ENCODE measurements around the gene RNASEH1.

RNASEH1 gene

GRCh38 chr2:3529316-3530025 is 28.7 kb downstream of the RNASEH1 start:
- H3K4me1 ChIP-seq (ENCODE audit: control insufficient read depth, insufficient read depth, low read length, poor library complexity, severe bottlenecking), result no peaks in the 10 kb centered on the region
- WGBS, 2 experiments (ENCODE audit: insufficient coverage in 2 of 2), result 94 to 97% methylated on average over 11 to 16 of the region's 24 CpGs
- no peak overlapping the region for H3K4me3 ChIP-seq (ENCODE audit: extremely low read depth, insufficient read depth, low read length, poor library complexity, severe bottlenecking)
- H3K36me3 ChIP-seq (ENCODE audit: control insufficient read depth, insufficient read depth, low read length), result peaks cover 12% of the 10 kb centered on the region
- no peak overlapping the region for H3K27ac ChIP-seq (ENCODE audit: low read depth, low read length, severe bottlenecking)
- peaks cover 3% of the 10 kb centered on the region for H3K9me3 ChIP-seq (ENCODE audit: control insufficient read depth, low read length)

GRCh38 chr2:3527886-3528785 is 30.0 kb downstream of the RNASEH1 start:
- Histone ChIP-seq H3K4me3 (ENCODE audit: extremely low read depth, insufficient read depth, low read length, poor library complexity, severe bottlenecking) (no peak overlapping the region), H3K9me3 (ENCODE audit: control insufficient read depth, low read length) (no peaks in the 10 kb centered on the region), H3K36me3 (ENCODE audit: control insufficient read depth, insufficient read depth, low read length) (peaks cover 1% of the 10 kb centered on the region), H3K27ac (ENCODE audit: low read depth, low read length, severe bottlenecking) (no peak overlapping the region), H3K4me1 (ENCODE audit: control insufficient read depth, insufficient read depth, low read length, poor library complexity, severe bottlenecking) (peaks cover 11% of the 10 kb centered on the region)
- 93% methylated on average over 31 to 39 of the region's 40 CpGs for WGBS, 2 experiments (ENCODE audit: insufficient coverage in 2 of 2)

GRCh38 chr2:3526871-3527270 is 31.3 kb downstream of the RNASEH1 start:
- WGBS, 2 experiments (ENCODE audit: insufficient coverage in 2 of 2), result 91 to 98% methylated on average over 12 to 17 of the region's 22 CpGs
- Histone ChIP-seq H3K9me3 (ENCODE audit: control insufficient read depth, low read length) (no peaks in the 10 kb centered on the region), H3K4me3 (ENCODE audit: extremely low read depth, insufficient read depth, low read length, poor library complexity, severe bottlenecking) (no peak overlapping the region), H3K27ac (ENCODE audit: low read depth, low read length, severe bottlenecking) (no peak overlapping the region), H3K4me1 (ENCODE audit: control insufficient read depth, insufficient read depth, low read length, poor library complexity, severe bottlenecking) (peaks cover 15% of the 10 kb centered on the region), H3K36me3 (ENCODE audit: control insufficient read depth, insufficient read depth, low read length) (no peaks in the 10 kb centered on the region)

GRCh38 chr2:3523551-3524041 is 34.5 kb downstream of the RNASEH1 start:
- H3K9me3 ChIP-seq (ENCODE audit: control insufficient read depth, low read length), result no peaks in the 10 kb centered on the region
- no peak overlapping the region for H3K27ac ChIP-seq (ENCODE audit: low read depth, low read length, severe bottlenecking)
- H3K36me3 ChIP-seq (ENCODE audit: control insufficient read depth, insufficient read depth, low read length), result no peaks in the 10 kb centered on the region
- peaks cover 15% of the 10 kb centered on the region for H3K4me1 ChIP-seq (ENCODE audit: control insufficient read depth, insufficient read depth, low read length, poor library complexity, severe bottlenecking)
- WGBS, 2 experiments (ENCODE audit: insufficient coverage in 2 of 2), result 92 to 94% methylated on average over 2 to 4 of the region's 4 CpGs
- H3K4me3 ChIP-seq (ENCODE audit: extremely low read depth, insufficient read depth, low read length, poor library complexity, severe bottlenecking), result no peak overlapping the region

- Histone ChIP-seq H3K27ac (ENCODE audit: low read depth, low read length, severe bottlenecking) (no peak overlapping the region), H3K4me3 (ENCODE audit: extremely low read depth, insufficient read depth, low read length, poor library complexity, severe bottlenecking) (no peak overlapping the region)
Observed at GRCh38 chr2:3522961-3523421, 35.1 kb downstream of the RNASEH1 start.

GRCh38 chr2:3520591-3520990 is 37.5 kb downstream of the RNASEH1 start:
- Histone ChIP-seq H3K36me3 (ENCODE audit: control insufficient read depth, insufficient read depth, low read length) (peaks cover 10% of the 10 kb centered on the region), H3K4me3 (ENCODE audit: extremely low read depth, insufficient read depth, low read length, poor library complexity, severe bottlenecking) (no peak overlapping the region)
- 89 to 91% methylated on average over 6 of the region's 6 CpGs for WGBS, 2 experiments (ENCODE audit: insufficient coverage in 2 of 2)

More at GRCh38 chr2:3522961-3523421, 35.1 kb downstream of the RNASEH1 start:
- WGBS, 2 experiments (ENCODE audit: insufficient coverage in 2 of 2), result 90% methylated on average over 10 to 11 of the region's 13 CpGs
- Histone ChIP-seq H3K9me3 (ENCODE audit: control insufficient read depth, low read length) (no peaks in the 10 kb centered on the region), H3K4me1 (ENCODE audit: control insufficient read depth, insufficient read depth, low read length, poor library complexity, severe bottlenecking) (peaks cover 15% of the 10 kb centered on the region), H3K36me3 (ENCODE audit: control insufficient read depth, insufficient read depth, low read length) (no peaks in the 10 kb centered on the region)

GRCh38 chr2:3519255-3520205 is 38.6 kb downstream of the RNASEH1 start, which contains the start of gene ADI1:
Gene ADI1 (minus strand): TSS chr2:3519531. CDS start chr2:3519487, 44 bp downstream.
- peaks cover 10% of the 10 kb centered on the region for H3K36me3 ChIP-seq (ENCODE audit: control insufficient read depth, insufficient read depth, low read length)
- WGBS, 2 experiments (ENCODE audit: insufficient coverage in 2 of 2), result 7% methylated on average over 50 to 69 of the region's 76 CpGs
- H3K9me3 ChIP-seq (ENCODE audit: control insufficient read depth, low read length), result peaks cover 4% of the 10 kb centered on the region
- H3K4me3 ChIP-seq (ENCODE audit: extremely low read depth, insufficient read depth, low read length, poor library complexity, severe bottlenecking), result peak within 1 kb of the TSS; percentile 76
- H3K27ac ChIP-seq (ENCODE audit: low read depth, low read length, severe bottlenecking), result peak within 1 kb of the TSS; percentile 98
- H3K4me1 ChIP-seq (ENCODE audit: control insufficient read depth, insufficient read depth, low read length, poor library complexity, severe bottlenecking), result peaks cover 15% of the 10 kb centered on the region

More at GRCh38 chr2:3520591-3520990, 37.5 kb downstream of the RNASEH1 start:
- Histone ChIP-seq H3K27ac (ENCODE audit: low read depth, low read length, severe bottlenecking) (no peak overlapping the region), H3K4me1 (ENCODE audit: control insufficient read depth, insufficient read depth, low read length, poor library complexity, severe bottlenecking) (peaks cover 15% of the 10 kb centered on the region), H3K9me3 (ENCODE audit: control insufficient read depth, low read length) (peaks cover 4% of the 10 kb centered on the region)

- Histone ChIP-seq H3K4me3 (ENCODE audit: extremely low read depth, insufficient read depth, low read length, poor library complexity, severe bottlenecking) (peak overlapping the region; percentile 76), H3K9me3 (ENCODE audit: control insufficient read depth, low read length) (peaks cover 4% of the 10 kb centered on the region), H3K27ac (ENCODE audit: low read depth, low read length, severe bottlenecking) (peak overlapping the region; percentile 98), H3K4me1 (ENCODE audit: control insufficient read depth, insufficient read depth, low read length, poor library complexity, severe bottlenecking) (peaks cover 10% of the 10 kb centered on the region), H3K36me3 (ENCODE audit: control insufficient read depth, insufficient read depth, low read length) (peaks cover 15% of the 10 kb centered on the region)
- 0% methylated on average over 57 to 61 of the region's 67 CpGs for WGBS, 2 experiments (ENCODE audit: insufficient coverage in 2 of 2)
Observed at GRCh38 chr2:3518496-3519254, 39.5 kb downstream of the RNASEH1 start.

- 0% methylated on average over 1 of the region's 3 CpGs for WGBS, 2 experiments (ENCODE audit: insufficient coverage in 2 of 2)
- peak overlapping the region; percentile 76 for H3K4me3 ChIP-seq (ENCODE audit: extremely low read depth, insufficient read depth, low read length, poor library complexity, severe bottlenecking)
- H3K36me3 ChIP-seq (ENCODE audit: control insufficient read depth, insufficient read depth, low read length), result peaks cover 21% of the 10 kb centered on the region
- H3K27ac ChIP-seq (ENCODE audit: low read depth, low read length, severe bottlenecking), result peak overlapping the region; percentile 87
- H3K4me1 ChIP-seq (ENCODE audit: control insufficient read depth, insufficient read depth, low read length, poor library complexity, severe bottlenecking), result peaks cover 4% of the 10 kb centered on the region
- H3K9me3 ChIP-seq (ENCODE audit: control insufficient read depth, low read length), result peaks cover 4% of the 10 kb centered on the region
Observed at GRCh38 chr2:3517948-3518495, 40.1 kb downstream of the RNASEH1 start.

Measured in mesodermal cell (in vitro differentiated cells).